ENCODE measurements around the gene PRKAR2A. TPM values are rescaled to one million over a fixed set of nuclear protein-coding genes. Genes with fewer than 3 reads are reported as not detected.
"Not testable (repeated sequence)": the region's sequence is repeated elsewhere in the genome, so short reads cannot be mapped to it uniquely, and the experiment has no call there.

PRKAR2A gene
- total RNA-seq, 4 donors from 2014 or later: 62.2 to 97.1 (median 80.2) TPM

DNA sequence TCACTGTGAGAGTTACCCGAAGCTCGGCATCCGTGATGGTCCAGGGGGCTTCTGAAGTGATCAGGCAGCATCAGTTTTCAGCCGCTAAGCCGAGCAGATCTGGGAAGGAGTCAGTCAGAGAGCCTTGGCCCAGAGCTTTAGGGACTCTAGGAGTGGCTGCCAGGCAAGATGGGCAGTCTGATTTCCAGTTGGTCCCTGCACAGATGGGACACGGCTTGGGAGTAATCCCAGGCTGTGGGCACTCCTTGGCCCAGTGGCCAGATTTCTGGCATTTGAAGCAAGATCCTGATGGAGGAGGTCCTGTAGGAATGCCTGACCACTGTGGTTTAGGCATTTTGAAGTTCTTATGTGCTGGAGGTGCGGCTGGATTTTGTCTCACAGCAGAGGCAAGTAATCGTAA lies 120.2 kb downstream of the PRKAR2A start:
- Histone ChIP-seq H3K4me3 (no peak overlapping the region), H3K36me3 (no peaks in the 10 kb centered on the region), H3K9me3 (no peaks in the 10 kb centered on the region), H3K27me3 (no peaks in the 10 kb centered on the region), H3K4me1 (no peaks in the 10 kb centered on the region), H3K27ac (no peak overlapping the region)
- DNase-seq (no peak), ATAC-seq (no peak)
- intact Hi-C loops (cut with DNase I; ENCODE audit: low total_unique reads) (no loop called here), in situ Hi-C loops (cut with MboI; ENCODE audit: low sequenced_read_pairs in 4 of 4) (no loop called here)
- TF ChIP-seq CTCF (IDR thresholded peaks at IDR 0.05 in 4 of 5, conservative IDR thresholded peaks at IDR 0.05 in 1 of 5) (no peak), POLR2A (IDR thresholded peaks at IDR 0.05) (no peak)

DNA sequence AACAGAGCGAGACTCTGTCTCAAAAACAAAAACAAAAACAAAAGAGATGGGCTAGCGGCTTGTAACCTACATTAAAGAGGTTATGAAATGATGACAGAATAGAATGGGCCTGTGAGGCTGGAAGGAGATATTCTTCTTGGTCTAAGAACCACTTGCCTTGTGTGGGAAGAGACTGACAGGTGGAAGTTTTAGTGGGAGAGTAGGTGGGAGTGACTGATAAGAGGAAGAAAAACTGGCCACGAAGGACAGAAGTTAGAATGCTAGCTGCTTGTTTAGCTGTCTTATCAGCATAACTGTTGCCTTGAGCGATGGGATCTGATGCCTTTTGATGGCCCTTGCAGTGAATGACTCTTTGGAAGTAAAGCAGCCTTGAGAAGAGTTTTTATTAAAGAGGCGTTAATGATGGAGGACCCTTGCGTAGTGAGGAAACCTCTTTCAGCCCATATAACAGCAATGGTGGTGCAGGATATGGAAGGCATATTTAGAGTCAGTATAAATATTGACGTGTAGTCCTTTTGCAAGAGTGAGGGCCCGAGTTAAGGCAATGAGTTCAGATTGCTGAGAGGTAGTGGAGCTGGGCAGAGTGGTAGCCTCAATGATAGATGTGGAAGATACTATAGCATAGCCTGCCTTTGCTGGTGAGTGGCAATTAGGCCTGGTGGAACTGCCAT lies 122.4 kb downstream of the PRKAR2A start:
- H3K36me3 ChIP-seq; H3K27ac ChIP-seq; ATAC-seq; H3K9me3 ChIP-seq; DNase-seq; H3K27me3 ChIP-seq; intact Hi-C loops (cut with DNase I; ENCODE audit: low total_unique reads); H3K4me1 ChIP-seq; in situ Hi-C loops (cut with MboI; ENCODE audit: low sequenced_read_pairs in 4 of 4); H3K4me3 ChIP-seq: not testable (repeated sequence)

DNA sequence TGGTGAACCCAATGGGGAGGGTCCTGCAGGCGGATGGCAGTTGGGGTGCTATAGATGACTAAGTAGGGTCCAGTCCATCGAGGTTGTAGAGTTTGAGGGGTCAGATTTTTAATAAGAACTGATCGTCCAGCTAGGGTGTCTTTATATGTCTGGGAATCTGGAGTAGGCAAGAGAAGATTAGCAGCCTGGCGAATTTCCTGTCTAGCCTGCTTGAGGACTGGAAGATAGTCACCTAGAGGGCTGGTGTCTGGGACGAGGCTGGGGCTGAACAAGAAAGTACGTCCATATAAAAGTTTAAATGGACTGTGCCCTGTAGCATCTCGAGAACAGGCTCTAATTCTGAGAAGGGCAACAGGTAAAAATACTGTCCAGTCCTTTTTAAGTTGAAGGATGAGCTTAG lies 123.9 kb downstream of the PRKAR2A start:
- TF ChIP-seq POLR2A (IDR thresholded peaks at IDR 0.05): no peak
- Histone ChIP-seq H3K27me3 (no peaks in the 10 kb centered on the region), H3K4me1 (no peaks in the 10 kb centered on the region), H3K9me3 (no peaks in the 10 kb centered on the region), H3K4me3 (no peak overlapping the region), H3K27ac (no peak overlapping the region), H3K36me3 (no peaks in the 10 kb centered on the region)
- DNase-seq (no peak), ATAC-seq (no peak)
- in situ Hi-C loops (cut with MboI; ENCODE audit: low sequenced_read_pairs in 4 of 4) (no loop called here), intact Hi-C loops (cut with DNase I; ENCODE audit: low total_unique reads) (no loop called here)

GRCh38 chr3:48723293-48723692 lies 124.4 kb downstream of the PRKAR2A start:
- H3K4me3 ChIP-seq; intact Hi-C loops (cut with DNase I; ENCODE audit: low total_unique reads); H3K9me3 ChIP-seq; H3K4me1 ChIP-seq; in situ Hi-C loops (cut with MboI; ENCODE audit: low sequenced_read_pairs in 4 of 4); H3K27ac ChIP-seq; ATAC-seq; H3K27me3 ChIP-seq; DNase-seq; H3K36me3 ChIP-seq: not testable (repeated sequence)

GRCh38 chr3:48716982-48717746 lies 130.5 kb downstream of the PRKAR2A start, which contains the start of gene IP6K2:
IP6K2 (minus strand) TSS chr3:48717221; CDS start chr3:48695291, 21,930 bp downstream.
- H3K4me3 ChIP-seq: peak within 1 kb of the TSS; percentile 75 to 92 (median 80)
- peaks cover 20 to 33% of the 10 kb centered on the region in 2 donors for H3K4me1 ChIP-seq
- no peaks in the 10 kb centered on the region for H3K9me3 ChIP-seq
- in situ Hi-C loops (cut with MboI; ENCODE audit: low sequenced_read_pairs in 4 of 4) (no loop called here), intact Hi-C loops (cut with DNase I; ENCODE audit: low total_unique reads) (loop anchor here (2.0 kb wide), 1 partner anchor 32 kb away; the partner anchor contains the start of gene NCKIPSD)
- ATAC-seq (peak; percentile 98), DNase-seq (peak; percentile 98)
- peaks cover 0 to 16% of the 10 kb centered on the region in 2 donors for H3K36me3 ChIP-seq
- TF ChIP-seq POLR2A (IDR thresholded peaks at IDR 0.05): peak; percentile 48 to 75
- no peak for TF ChIP-seq CTCF (IDR thresholded peaks at IDR 0.05 in 4 of 5, conservative IDR thresholded peaks at IDR 0.05 in 1 of 5)
- H3K27me3 ChIP-seq: no peaks in the 10 kb centered on the region
- peak within 1 kb of the TSS; percentile 79 to 89 (median 83) for H3K27ac ChIP-seq

DNA sequence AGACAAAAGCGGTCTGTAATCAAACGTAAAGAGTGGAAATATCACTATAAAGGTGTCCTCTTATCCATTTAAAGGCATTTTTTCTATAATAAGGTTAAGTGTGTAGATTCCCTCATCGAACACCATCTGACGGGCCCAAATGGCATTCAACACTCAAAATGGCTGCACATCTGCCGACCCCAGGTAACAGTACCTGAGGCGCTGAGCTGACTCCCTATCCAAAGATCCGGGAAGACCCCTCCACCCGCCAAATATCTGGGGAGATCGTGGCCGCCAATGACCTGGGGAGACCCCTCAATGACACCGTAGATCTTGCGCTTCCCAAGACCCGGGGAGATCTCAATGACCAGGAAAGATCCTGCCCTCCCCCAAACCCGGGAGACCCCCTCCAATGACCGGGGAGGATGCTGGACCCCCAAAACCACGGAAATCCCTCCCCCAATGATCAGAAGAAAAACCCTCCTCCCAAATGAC lies 131.1 kb downstream of the PRKAR2A start:
- in situ Hi-C loops (cut with MboI; ENCODE audit: low sequenced_read_pairs in 4 of 4): no loop called here
- TF ChIP-seq POLR2A (IDR thresholded peaks at IDR 0.05) (no peak), CTCF (IDR thresholded peaks at IDR 0.05 in 4 of 5, conservative IDR thresholded peaks at IDR 0.05 in 1 of 5) (no peak)
- DNase-seq: no peak
- Histone ChIP-seq H3K27ac (peak overlapping the region; percentile 79 to 89 (median 83)), H3K27me3 (no peaks in the 10 kb centered on the region), H3K4me3 (peak overlapping the region; percentile 75 to 92 (median 80)), H3K4me1 (peaks cover 24 to 33% of the 10 kb centered on the region in 2 donors), H3K36me3 (peaks cover 0 to 20% of the 10 kb centered on the region in 2 donors), H3K9me3 (no peaks in the 10 kb centered on the region)
- peak; percentile 23 to 29 for ATAC-seq
- intact Hi-C loops (cut with DNase I; ENCODE audit: low total_unique reads): loop anchor here (2.0 kb wide), 1 partner anchor 32 kb away; the partner anchor contains the start of gene NCKIPSD

Measured in gastrocnemius medialis (tissue), 4 donors.